SKM-1 (cell line): Measurements from ENCODE around the gene LRRTM4.
"Not testable (repeated sequence)": the region's sequence is repeated elsewhere in the genome, so short reads cannot be mapped to it uniquely, and the experiment has no call there.

Experiments
- DNase-seq: peaks from one replicate; lab custom pipeline; 2025; ENCODE audit not compliant: unreplicated experiment; lab: John Stamatoyannopoulos, UW

LRRTM4 gene

DNA sequence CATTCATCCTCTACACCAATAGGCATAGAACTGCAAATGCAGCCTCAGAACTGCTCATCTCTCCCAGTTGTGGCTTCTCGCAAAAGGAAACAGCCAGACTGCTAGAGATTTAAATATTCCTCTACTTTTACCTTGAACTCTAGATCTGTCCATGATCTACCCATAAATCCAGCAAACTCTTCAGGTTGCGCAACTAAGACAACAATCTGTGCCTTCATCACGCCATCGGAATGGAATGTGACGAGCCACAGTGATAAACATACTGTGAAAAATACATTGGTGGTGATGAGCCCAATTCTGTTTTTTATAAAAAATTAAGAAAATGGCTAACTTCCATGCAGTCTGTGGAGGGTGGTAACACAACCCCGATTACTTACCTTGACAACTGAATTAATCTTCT lies 626.7 kb downstream of the LRRTM4 start:
- no peak for DNase-seq

DNA sequence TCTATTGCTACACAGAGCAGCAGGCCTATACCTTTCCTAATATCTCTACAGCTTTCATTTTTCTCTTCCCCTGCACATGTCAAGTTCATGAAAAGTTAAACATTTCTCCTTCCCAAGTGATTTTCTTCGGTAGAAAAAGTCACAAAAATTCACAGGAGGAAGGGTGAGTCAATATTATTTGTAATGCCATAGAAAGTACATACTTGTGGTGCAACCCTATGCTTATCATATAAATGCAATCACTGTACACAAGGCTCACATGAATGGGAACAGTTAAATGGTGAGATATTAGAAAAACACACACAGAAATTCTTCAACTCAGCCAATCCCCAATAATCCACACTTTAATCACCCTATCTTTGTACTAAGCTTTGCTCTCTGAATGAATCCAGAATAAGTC lies 651.6 kb downstream of the LRRTM4 start:
- DNase-seq, result no peak

DNA sequence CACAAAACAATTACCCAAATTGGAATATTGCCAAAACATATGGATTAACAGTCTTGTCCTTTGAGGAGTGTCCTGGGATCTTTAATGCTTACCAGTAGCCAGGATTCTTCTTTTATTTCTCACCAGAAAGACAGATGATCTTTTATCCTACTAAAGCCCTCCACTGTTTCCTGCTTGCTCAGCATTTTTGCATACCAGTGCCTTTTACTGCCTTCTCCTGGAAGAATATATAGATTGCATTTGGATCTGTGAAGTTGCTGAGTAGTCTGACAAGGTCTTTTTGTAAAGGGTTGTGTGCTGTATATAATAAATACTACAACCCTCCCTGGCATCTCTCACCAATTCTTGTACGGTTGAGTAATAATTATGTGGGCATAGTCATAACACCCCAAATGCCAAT lies 652.2 kb downstream of the LRRTM4 start:
- no peak for DNase-seq

DNA sequence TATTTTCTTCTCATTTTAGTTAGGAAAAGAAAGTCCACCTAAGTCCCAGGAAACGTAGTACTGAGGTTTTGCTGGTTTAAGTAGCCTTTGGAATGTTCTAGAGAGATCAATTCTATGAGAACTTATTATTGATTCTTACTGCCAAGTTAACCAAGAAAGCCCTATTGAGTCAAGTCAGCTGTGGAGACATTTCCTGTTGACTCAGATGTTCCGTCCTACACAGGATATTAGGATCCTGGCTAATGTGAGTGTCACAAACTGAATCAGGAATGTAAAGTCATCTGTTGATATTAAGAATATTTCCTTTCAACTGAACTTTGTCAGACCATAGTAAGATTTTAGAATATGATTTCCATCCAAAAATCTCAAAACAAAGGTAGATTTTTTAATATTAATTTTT lies 654.3 kb downstream of the LRRTM4 start:
- no peak for DNase-seq

DNA sequence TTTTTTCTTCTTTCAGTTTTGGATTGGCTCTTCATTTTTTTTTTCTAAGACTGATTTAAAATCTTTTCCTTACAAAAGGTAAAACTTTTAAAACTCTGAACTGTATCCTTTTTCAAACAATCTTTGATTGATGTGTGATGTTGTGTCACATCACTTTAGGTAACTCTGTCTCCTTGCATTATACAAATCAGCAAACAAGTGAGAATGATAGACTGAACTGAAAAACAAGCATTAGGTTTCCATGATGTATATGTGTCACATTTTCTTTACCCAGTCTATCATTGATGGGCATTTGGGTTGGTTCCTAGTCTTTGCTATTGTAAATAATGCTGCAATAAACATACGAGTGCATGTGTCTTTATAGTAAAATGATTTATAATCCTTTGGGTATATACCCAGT lies 655.7 kb downstream of the LRRTM4 start:
- no peak for DNase-seq

DNA sequence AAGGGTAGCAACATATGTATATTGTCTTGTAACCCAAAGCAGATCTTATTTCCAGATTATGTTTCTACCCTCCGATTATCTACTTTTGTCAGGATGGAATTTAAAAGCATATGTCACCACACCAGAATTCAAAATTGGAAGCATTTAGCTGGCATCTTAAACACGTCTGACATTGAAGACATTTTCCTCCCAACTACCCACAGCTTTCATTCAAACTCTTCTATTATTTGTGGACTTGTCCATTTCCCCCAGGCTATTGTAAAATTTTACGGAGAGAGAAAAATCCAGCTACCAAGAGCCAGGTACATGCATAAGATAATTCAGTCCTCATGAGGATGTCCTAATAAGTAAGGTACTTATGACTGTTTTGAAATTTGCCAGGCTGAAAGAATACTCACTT lies 659.3 kb downstream of the LRRTM4 start:
- no peak for DNase-seq

DNA sequence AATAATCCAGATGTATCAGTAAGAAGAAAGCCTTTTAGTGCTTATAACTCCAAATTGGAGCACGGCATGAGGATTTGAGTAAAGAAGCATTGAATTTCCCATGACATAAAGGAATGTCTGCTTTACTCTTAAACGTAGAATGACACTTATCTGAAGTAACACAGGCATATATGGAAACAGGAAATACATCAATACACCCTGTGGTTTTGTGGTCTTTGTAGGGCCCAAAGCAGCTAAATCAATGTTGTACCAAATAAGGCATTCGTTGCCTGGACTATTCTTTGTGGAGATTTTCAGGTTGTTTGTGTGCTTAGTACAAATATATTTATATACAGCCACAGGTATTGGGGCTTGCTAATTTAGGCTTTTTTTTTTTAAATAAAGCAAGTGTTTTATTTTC lies 660.5 kb downstream of the LRRTM4 start:
- DNase-seq, result no peak

DNA sequence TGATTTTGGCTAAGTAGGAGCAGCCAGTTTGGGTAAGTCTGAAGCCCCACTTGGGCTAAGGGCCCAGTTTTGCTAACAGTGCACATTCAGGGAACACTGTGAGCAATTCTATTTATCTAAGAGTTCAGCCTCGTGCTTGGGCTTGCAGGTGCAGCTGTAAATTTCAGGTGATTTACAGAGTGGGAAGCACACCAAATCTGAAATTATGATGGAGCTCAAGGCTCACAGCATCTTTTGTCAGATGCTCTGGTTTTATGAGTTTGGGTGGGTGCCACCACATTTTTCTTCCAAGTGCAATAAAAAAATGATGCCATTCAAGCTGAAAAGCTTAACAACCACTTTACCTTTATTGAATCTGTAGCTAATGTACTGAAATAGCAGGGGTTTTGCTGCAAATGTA lies 671.2 kb downstream of the LRRTM4 start:
- no peak for DNase-seq

DNA sequence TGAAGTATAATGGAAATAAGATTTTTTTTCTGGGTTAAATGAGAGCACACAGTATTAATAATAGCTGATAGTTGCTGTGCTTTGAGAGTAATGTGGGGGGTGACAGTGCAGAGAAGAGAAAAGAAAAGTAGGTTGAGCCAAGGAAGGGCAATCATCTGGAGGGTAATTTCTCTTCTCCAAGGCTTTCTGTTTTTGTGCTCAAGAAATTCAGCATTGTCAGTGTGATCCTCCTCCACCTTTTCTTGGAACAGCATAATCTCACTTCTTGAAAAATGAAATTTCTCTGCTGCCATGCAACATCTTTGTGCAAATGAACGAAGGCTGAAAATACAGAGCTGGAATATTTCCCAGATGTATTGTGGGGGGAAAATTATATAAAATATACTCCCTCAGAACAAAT lies 673.1 kb downstream of the LRRTM4 start:
- DNase-seq, result no peak

DNA sequence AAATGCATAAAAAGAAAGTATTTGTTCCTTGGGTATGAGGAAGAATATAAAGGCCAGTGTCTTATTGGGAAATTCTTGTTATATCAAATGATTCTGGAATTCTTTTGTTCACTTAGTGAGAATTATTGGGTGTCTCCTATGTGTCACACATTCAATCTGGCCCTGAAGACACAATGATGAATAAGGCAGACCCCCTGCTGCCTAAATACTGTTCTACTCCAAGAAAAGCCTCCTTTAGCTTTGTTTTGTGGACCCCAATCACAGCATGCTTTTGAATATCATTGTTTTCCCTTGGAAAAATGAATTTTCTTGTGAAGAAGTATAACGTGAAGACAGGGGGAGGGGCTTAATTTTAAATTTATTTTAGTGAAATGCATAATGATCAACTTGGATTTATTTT lies 682.4 kb downstream of the LRRTM4 start:
- no peak for DNase-seq

DNA sequence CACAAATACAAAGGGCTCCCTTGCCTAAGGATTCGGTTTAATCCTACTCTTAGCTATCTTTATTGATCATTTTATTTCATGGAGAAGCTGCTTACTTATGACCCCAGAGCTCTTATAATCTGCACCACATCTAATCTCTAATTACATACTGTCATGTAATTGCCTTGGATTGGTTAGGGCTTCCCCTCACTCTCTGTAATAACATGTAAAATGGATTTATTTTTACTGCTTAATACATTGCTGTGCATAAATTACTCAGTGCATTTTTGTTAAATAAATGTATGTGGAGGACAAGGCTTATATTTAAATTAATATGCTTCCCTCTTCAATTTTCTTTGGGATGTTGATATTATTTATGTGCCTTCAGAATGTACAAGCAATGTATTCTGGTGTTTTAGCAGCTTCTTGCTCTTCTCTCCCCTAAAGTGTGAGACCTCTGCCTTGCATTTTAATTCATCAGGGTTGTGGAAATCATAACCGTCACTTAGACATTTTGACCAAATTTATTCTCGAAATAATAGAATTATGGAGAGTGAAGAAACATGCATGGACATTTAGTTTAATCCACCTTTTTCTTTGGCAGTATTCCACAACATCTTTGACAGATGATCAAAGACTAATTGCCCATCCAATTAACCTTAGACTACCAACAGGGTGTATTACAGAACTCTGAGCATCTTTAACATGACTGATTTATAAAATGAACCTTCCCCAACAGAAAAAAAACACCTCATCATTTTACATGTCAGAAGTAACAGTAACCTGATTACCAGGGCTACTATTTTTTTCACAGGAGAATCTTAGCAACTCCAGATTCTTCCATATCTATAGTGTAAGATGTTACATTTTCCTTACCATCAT lies 692.6 kb downstream of the LRRTM4 start:
- DNase-seq, result no peak

DNA sequence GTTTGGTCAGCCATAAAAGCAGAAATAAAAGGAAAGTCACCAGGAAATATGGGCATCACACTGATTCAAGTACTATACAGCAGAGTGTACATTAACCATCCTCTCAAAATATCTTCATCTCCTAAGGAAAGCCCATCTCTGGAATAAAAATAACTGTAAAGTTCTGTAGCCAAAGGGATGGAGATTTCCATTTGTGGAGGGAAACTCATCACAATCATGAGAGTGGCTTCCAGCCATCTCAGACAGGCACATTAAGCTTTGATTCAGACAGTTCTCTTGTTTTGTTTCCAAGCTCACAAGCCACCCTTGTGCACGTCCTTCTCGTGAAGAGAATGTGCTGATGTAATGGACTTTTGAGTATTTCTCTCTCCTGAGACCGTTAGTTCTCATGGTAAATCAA lies 695.5 kb downstream of the LRRTM4 start:
- DNase-seq, result no peak

DNA sequence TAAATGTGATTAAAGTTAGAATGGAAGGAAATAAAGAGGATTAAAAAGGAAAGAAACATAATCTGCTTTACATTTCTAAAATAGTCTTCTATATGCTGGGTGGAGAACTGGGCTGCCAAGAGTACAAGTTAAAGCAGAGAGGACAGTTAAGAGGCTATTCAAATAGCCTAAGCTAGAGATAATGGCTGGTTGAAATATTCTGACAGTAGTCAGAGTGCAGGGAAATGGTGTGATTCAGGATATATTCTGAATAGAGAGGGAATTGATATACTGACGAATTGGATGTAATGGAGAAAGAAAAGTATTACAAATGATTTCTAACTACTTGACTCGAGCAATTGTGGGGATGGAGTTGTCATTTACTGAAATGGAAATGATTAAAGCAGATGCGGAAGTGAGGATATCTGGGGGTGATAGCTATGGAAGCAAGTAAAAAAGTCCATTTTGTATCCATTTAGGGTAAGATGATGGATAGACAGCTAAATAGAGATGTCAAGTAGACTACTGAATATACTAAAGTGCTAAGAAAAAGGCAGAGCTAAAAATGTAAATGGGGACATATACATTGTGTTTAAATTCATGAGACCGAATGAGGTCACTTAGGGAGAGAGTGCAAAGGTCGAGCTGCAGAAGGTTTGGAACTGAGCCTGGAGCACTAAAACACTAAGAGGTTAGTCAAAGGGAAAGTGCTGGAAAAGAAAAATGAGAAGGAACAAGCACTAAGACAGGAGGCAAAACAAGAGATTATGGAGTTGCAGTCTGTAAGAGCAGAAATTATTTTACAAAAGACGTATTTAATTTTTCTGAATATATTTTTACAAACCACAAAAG lies 696.8 kb downstream of the LRRTM4 start:
- no peak for DNase-seq

DNA sequence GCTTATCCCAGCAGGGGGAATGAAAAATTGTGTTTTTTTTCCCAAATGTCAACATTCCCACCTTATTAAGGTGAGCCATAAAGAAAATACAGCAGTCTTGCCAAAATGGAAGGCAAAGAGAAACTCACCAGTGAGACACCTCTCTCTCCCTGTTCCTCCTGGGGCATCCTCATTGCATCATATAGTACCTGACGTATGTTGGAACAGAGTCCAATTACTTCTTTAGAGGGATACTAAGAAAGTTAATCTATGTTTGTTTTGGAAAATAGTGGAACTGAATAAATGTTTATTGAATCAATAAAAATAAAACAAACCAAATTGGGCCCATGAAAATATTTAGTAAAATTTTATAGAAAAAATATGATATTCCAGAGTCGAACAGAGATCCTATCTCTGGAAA lies 700.4 kb downstream of the LRRTM4 start:
- no peak for DNase-seq

DNA sequence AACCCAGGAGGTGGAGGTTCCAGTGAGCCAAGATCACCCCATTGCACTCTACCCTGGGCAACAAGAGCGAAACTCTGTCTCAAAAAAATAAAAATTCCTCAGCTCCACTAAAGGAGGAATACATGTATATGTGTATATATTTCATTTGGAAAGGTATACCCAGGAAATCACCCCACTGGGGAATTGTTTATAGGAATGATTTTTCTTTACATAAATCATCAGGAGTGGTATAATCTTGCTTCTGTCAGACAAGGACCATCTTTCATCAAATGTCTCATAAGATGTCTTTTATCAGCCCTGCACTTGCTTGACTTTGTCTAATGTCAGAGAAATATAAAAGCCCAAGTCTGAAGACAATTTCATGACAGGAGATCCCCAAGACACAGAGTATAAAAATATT lies 709.1 kb downstream of the LRRTM4 start:
- DNase-seq, result no peak

DNA sequence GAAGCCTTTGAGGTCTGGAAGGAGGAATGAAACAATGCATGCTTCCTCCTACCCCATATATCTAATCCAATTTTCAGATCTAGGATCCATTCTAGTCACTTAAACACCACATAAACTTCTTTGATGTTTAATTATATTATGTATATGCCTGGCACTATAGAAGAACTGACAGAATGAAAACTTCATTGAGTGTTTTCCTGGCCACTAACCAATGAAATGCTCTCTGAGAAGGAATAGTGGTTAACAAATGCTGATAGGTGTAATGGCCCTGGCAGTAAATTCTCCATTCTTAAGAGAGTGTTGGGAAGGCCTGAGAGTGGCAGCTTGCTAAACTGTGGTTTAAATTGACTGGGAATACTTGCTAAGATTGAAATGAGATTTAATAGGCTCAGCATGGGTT lies 710.0 kb downstream of the LRRTM4 start:
- DNase-seq, result no peak

DNA sequence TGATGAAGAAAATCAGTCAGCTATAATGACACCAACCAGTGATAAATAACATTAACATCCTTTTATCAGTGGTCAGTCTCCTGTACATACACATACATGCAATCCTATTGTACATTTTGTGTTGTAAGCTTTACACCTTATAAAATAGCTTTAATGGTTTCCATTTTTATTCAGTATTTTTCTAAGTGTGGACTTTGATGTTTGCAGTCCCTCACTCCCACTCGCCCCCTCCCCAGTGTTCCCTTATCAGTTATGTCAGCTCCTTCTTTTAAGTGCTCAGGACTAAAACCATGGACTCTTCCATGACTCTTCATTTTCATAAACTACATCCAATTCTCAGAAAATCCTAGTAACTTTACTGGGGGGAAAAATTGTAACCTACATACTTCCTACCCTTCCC lies 713.0 kb downstream of the LRRTM4 start:
- no peak for DNase-seq

DNA sequence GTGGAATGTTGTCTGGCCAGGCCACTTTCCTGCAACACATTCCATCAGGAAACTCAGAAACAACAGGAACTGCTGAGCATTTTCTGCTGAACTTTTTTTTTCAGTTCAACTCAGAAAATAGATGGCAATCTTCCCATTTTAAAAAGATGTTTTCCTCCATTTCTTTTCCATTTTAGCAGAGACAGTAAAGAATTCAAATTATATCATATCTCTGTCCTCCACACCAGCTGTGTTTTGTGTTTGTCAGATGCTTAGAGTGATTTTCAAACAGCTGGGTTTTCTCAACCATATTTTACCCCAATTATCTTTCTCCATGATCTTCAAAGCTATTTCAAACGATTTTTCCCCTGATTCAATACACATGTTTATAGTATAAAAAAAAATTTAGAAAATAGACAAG lies 713.4 kb downstream of the LRRTM4 start:
- DNase-seq, result no peak

DNA sequence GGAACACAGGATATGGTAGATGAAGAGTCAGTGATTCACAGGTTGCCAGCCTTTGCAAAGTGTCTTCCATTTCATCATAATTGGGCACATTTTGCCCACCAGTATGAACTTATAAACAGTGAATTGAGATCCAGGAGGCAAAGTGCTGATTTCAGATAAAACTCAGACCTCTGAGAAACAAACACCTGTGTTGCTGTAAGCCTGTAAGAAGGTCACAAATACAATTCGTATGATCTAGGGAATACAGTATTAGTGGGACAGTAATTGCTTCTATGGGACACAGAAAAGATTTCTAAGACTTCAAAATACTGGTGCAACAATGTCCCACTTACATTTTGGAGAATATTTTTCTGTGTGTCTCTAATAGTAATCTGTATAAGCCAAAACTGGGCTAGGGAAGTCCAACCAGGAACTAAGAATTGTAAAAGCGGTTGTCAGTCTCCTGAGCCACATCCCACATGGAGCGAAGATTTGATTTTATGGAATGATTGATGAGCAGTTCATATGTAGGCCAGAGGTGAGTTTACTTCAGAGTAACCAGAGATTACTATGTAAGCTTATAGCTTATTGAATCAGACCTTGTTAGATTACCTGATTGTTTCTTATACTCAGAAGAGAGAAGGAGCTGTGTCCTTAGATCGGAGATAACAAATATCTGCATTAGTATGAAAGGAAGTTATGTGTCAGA lies 728.4 kb downstream of the LRRTM4 start:
- DNase-seq, result no peak

DNA sequence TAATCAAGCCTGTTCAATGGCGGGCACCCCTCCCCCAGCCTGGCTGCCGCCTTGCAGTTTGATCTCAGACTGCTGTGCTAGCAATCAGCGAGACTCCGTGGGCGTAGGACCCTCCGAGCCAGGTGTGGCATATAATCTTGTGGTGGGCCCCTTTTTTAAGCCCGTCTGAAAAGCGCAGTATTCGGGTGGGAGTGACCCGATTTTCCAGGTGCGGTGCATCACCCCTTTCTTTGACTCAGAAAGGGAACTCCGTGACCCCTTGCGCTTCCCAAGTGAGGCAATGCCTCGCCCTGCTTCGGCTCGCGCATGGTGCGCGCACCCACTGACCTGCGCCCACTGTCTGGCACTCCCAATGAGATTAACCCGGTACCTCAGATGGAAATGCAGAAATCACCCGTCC lies 740.9 kb downstream of the LRRTM4 start:
- not testable (repeated sequence) for DNase-seq

DNA sequence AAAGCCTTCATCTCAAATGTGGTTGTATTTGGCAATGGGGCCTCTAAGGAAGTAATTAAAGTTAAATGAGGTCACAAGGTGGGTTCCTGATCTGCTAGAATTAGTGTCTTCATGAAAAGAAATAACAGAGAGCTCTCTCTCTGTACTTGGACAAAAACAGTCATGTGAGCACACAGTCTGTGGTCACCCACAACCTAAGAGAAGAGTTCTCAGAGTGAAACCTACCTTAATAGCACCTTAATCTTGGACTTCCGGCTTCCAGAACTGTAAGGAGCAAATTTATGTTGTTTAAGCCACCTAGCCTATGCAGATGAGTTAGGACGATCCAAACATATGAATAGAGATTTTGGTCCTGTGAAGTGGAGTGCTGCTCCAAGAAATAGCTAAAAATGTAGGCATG lies 758.9 kb downstream of the LRRTM4 start:
- DNase-seq, result no peak

DNA sequence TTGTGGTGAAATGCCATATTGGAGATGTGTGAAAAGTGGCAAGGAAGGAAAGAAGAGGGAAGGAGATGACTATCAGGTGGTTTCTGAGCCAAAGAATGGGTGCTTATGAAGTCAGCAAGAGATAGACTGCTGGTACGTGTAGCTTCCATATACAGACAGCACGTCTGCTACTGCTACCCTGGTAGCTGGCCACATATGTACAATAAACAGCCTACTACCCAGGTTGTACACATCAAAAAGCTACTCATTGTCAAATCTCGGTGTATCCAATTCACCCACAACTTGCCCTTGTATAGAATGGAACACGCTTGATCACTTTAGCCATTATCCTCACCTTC lies 761.8 kb downstream of the LRRTM4 start:
- no peak for DNase-seq
